CD4-positive, CD25-positive, alpha-beta regulatory T cell (primary cell): Measurements from ENCODE around the gene TEX19. TPM values are rescaled to one million over a fixed set of nuclear protein-coding genes. Genes with fewer than 3 reads are reported as not detected.
"Not testable (repeated sequence)": the region's sequence is repeated elsewhere in the genome, so short reads cannot be mapped to it uniquely, and the experiment has no call there.

Experiments
- ATAC-seq, 2 donors: fragments of 150-1000 bp; cut with Tn5 transposase; one replicate each; pipeline ENCODE4 v1.10.0; 2021; ENCODE audit warnings: low read depth in 2 of 2, moderate number of reproducible peaks in 2 of 2, moderate library complexity in 1 of 2
- DNase-seq, 3 donors: peaks; one replicate each; pipeline versions ENCODE4 v3.0.0 to v3.0.0-alpha.2; 2012 to 2022; ENCODE audit warnings: mixed read lengths in 1 of 3
- H3K27ac ChIP-seq: one replicate; pipeline ENCODE4 v1.7.0; 2013; ENCODE audit warnings: mild to moderate bottlenecking, low read length; ENCODE audit not compliant: insufficient read depth, poor library complexity, severe bottlenecking
- H3K27me3 ChIP-seq: one replicate; pipeline ENCODE4 v1.7.0; 2013; ENCODE audit warnings: low read length; ENCODE audit not compliant: control insufficient read depth, insufficient read depth
- H3K36me3 ChIP-seq: one replicate; pipeline ENCODE4 v1.7.0; 2013; ENCODE audit warnings: mild to moderate bottlenecking, low read length, moderate library complexity; ENCODE audit not compliant: control insufficient read depth, insufficient read depth
- H3K4me1 ChIP-seq: 2 replicates; pipeline ENCODE4 v1.7.0; 2013; ENCODE audit warnings: mild to moderate bottlenecking, low read length; ENCODE audit not compliant: insufficient read depth, control insufficient read depth, poor library complexity, severe bottlenecking
- H3K4me3 ChIP-seq: one replicate; pipeline ENCODE4 v1.7.0; 2013; ENCODE audit warnings: low read depth, mild to moderate bottlenecking, low read length, moderate library complexity
- H3K9me3 ChIP-seq, 2 experiments: 1 replicate in 1 of 2; 2 replicates in 1 of 2; pipeline ENCODE4 v1.7.0; 2013; ENCODE audit warnings: low read length in 2 of 2, mild to moderate bottlenecking in 1 of 2, moderate library complexity in 1 of 2; ENCODE audit not compliant: control insufficient read depth in 2 of 2
- H3K27ac Mint-ChIP-seq, 3 donors: one replicate each; pipeline ENCODE4 v1.8.0; 2020 to 2022; ENCODE audit warnings: mild to moderate bottlenecking in 3 of 3, mixed read lengths in 3 of 3, moderate library complexity in 2 of 3
- H3K27me3 Mint-ChIP-seq: one replicate; pipeline ENCODE4 v1.8.0; 2022; ENCODE audit warnings: mild to moderate bottlenecking, mixed read lengths
- H3K36me3 Mint-ChIP-seq: one replicate; pipeline ENCODE4 v1.8.0; 2020; ENCODE audit warnings: mixed read lengths
- H3K4me1 Mint-ChIP-seq, 4 donors: one replicate each; pipeline ENCODE4 v1.8.0; 2020 to 2022; ENCODE audit warnings: mixed read lengths in 4 of 4, mild to moderate bottlenecking in 1 of 4
- H3K4me3 Mint-ChIP-seq, 4 donors: one replicate each; pipeline ENCODE4 v1.8.0; 2020 to 2022; ENCODE audit warnings: mild to moderate bottlenecking in 4 of 4, mixed read lengths in 4 of 4, moderate library complexity in 3 of 4
- H3K9me3 Mint-ChIP-seq, 7 donors: one replicate each; pipeline ENCODE4 v1.8.0; 2020 to 2022; ENCODE audit warnings: mixed read lengths in 7 of 7, mild to moderate bottlenecking in 3 of 7, moderate library complexity in 2 of 7
- polyA plus RNA-seq, 4 donors: library from polyadenylated mRNA; unstranded; fragments of 300-500 nt; fragmentation: Illumina TruSeq; gene quantifications; one replicate each; pipeline ENCODE4 v1.2.3, GENCODE V29; 2021
- total RNA-seq: library from RNA; stranded (reverse); gene quantifications from one replicate; pipeline ENCODE4 v1.2.3, GENCODE V29; 2022

TEX19 gene
- total and polyA plus RNA-seq, 5 donors from 2014 or later = not detected

GRCh38 chr17:82376042-82376730 lies 17.1 kb downstream of the TEX19 start:
- H3K27me3 ChIP-seq = no peaks in the 10 kb centered on the region
- Mint-ChIP-seq H3K27me3 (peaks cover 42% of the 10 kb centered on the region), H3K9me3 (no peaks in the 10 kb centered on the region), H3K36me3 (no peaks in the 10 kb centered on the region), H3K27ac (no peak overlapping the region), H3K4me1 (peaks cover 0 to 4% (median under 1%) of the 10 kb centered on the region in 4 donors), H3K4me3 (no peak overlapping the region)
- no peaks in the 10 kb centered on the region for H3K36me3 ChIP-seq
- no peak for DNase-seq
- H3K27ac ChIP-seq = no peak overlapping the region
- no peaks in the 10 kb centered on the region for H3K9me3 ChIP-seq
- no peak overlapping the region for H3K4me3 ChIP-seq
- H3K4me1 ChIP-seq = peaks cover 9% of the 10 kb centered on the region
- ATAC-seq = no peak

DNA sequence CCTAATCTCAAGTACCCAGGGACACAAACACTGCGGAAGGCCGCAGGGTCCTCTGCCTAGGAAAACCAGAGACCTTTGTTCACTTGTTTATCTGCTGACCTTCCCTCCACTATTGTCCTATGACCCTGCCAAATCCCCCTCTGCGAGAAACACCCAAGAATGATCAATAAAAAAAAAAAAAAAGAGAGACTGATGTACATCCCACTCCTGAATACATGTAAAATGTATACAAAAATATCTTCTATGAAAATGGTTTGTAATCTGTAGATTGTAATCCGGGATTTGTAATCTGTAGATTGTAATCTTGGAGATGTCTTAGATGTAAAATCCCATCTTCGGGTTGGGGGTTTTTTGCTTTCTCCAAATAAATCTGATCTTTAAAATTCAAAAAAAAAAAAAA lies 18.2 kb downstream of the TEX19 start:
- peaks cover 45% of the 10 kb centered on the region for H3K27me3 Mint-ChIP-seq
- not testable (repeated sequence) for H3K4me3 ChIP-seq, H3K4me1 ChIP-seq, DNase-seq, H3K36me3 Mint-ChIP-seq, H3K27ac Mint-ChIP-seq, ATAC-seq, H3K27me3 ChIP-seq, H3K4me1 Mint-ChIP-seq, H3K27ac ChIP-seq, H3K4me3 Mint-ChIP-seq, H3K9me3 Mint-ChIP-seq, H3K36me3 ChIP-seq, H3K9me3 ChIP-seq

- Mint-ChIP-seq H3K27ac (peak overlapping the region in 1 of 3 donors; percentile 43), H3K4me1 (peaks cover 0 to 5% (median 0%) of the 10 kb centered on the region in 4 donors), H3K9me3 (no peaks in the 10 kb centered on the region), H3K4me3 (no peak overlapping the region), H3K36me3 (no peaks in the 10 kb centered on the region), H3K27me3 (peaks cover 37% of the 10 kb centered on the region)
- no peak overlapping the region for H3K27ac ChIP-seq
- no peaks in the 10 kb centered on the region for H3K27me3 ChIP-seq
- ATAC-seq (no peak), DNase-seq (no peak)
- H3K4me3 ChIP-seq = no peak overlapping the region
- H3K4me1 ChIP-seq = no peaks in the 10 kb centered on the region
- no peaks in the 10 kb centered on the region for H3K36me3 ChIP-seq
- H3K9me3 ChIP-seq = no peaks in the 10 kb centered on the region
Observed at GRCh38 chr17:82377924-82378740, 19.1 kb downstream of the TEX19 start.

DNA sequence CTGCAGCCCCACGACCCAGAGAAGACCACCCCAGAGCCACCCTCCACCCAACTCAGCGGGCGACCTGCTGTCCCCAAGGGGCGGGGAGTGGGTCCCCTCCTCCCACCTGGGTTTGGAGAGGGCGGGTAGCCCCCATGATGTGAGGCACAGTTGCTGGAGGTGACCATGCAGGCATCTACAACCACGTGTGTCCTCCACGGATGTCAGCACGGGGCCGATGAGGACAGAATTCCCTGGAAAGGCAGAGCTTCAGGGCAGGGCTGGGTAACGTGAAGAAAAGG lies 19.6 kb downstream of the TEX19 start:
- H3K27ac ChIP-seq = no peak overlapping the region
- Mint-ChIP-seq H3K9me3 (no peaks in the 10 kb centered on the region), H3K27ac (peak overlapping the region in 1 of 3 donors; percentile 43), H3K36me3 (no peaks in the 10 kb centered on the region), H3K4me3 (peak overlapping the region in 1 of 4 donors; percentile 50), H3K27me3 (peaks cover 32% of the 10 kb centered on the region), H3K4me1 (peaks cover 0 to 5% (median 0%) of the 10 kb centered on the region in 4 donors)
- H3K27me3 ChIP-seq = no peaks in the 10 kb centered on the region
- DNase-seq (no peak), ATAC-seq (no peak)
- H3K4me1 ChIP-seq = no peaks in the 10 kb centered on the region
- no peaks in the 10 kb centered on the region for H3K36me3 ChIP-seq
- no peaks in the 10 kb centered on the region for H3K9me3 ChIP-seq
- H3K4me3 ChIP-seq = no peak overlapping the region

- Histone ChIP-seq H3K36me3 (no peaks in the 10 kb centered on the region), H3K4me1 (no peaks in the 10 kb centered on the region), H3K27me3 (no peaks in the 10 kb centered on the region), H3K4me3 (no peak overlapping the region), H3K9me3 (no peaks in the 10 kb centered on the region), H3K27ac (no peak overlapping the region)
- Mint-ChIP-seq H3K27ac (no peak overlapping the region), H3K27me3 (peaks cover 28% of the 10 kb centered on the region), H3K9me3 (no peaks in the 10 kb centered on the region), H3K4me1 (peaks cover 0 to 5% (median 0%) of the 10 kb centered on the region in 4 donors), H3K4me3 (no peak overlapping the region), H3K36me3 (no peaks in the 10 kb centered on the region)
- DNase-seq = no peak
- no peak for ATAC-seq
Observed at GRCh38 chr17:82380860-82381702, 22.0 kb downstream of the TEX19 start.

- not testable (repeated sequence) for H3K27me3 ChIP-seq, H3K4me1 ChIP-seq, ATAC-seq, H3K9me3 ChIP-seq, H3K36me3 ChIP-seq, H3K36me3 Mint-ChIP-seq, H3K9me3 Mint-ChIP-seq, H3K4me1 Mint-ChIP-seq, H3K27ac ChIP-seq, H3K4me3 Mint-ChIP-seq, H3K27ac Mint-ChIP-seq, H3K4me3 ChIP-seq, DNase-seq
- H3K27me3 Mint-ChIP-seq = peaks cover 24% of the 10 kb centered on the region
Observed at GRCh38 chr17:82381703-82382009, 22.6 kb downstream of the TEX19 start.

DNA sequence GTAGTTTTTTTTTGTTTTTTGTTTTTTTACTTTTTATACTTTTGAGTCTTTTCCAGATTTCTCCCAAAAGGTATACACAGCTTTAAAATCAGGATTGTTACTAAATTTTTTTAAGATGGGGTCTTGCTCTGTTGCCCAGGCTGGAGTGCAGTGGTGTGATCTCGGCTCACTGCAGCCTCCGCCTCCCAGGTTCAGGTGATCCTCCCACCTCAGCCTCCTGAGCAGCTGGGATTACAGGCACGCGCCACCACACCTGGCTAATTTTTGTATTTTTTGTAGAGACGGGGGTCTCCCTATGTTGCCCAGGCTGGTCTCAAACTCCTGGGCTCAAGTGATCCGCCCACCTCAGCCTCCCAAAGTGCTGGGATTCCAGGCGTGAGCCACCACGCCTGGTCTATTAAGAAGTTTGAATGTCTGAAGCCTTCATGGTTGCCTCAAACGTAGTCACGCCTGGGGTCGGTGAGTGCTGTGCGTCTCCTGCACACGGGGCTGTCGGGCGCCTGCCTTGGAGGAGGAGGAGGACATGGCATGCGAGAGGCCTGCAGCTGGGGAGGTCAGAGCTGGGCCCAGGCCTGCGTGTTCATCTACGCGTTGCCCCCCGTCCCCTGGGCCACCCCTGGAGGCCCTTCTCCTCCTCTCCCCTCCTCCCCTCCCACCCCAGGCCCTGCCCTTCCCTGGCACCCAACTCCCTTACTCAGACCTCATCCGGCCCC lies 23.3 kb downstream of the TEX19 start:
- DNase-seq = not testable (repeated sequence)

More for the DNA sequence above, 23.3 kb downstream of the TEX19 start:
- not testable (repeated sequence) for H3K4me1 Mint-ChIP-seq, H3K9me3 Mint-ChIP-seq, ATAC-seq, H3K27ac Mint-ChIP-seq, H3K9me3 ChIP-seq, H3K4me3 Mint-ChIP-seq, H3K36me3 ChIP-seq, H3K27ac ChIP-seq, H3K4me1 ChIP-seq, H3K27me3 ChIP-seq, H3K36me3 Mint-ChIP-seq, H3K4me3 ChIP-seq
- H3K27me3 Mint-ChIP-seq = peaks cover 24% of the 10 kb centered on the region
